ENCODE data around the gene ZNF778.

DNA sequence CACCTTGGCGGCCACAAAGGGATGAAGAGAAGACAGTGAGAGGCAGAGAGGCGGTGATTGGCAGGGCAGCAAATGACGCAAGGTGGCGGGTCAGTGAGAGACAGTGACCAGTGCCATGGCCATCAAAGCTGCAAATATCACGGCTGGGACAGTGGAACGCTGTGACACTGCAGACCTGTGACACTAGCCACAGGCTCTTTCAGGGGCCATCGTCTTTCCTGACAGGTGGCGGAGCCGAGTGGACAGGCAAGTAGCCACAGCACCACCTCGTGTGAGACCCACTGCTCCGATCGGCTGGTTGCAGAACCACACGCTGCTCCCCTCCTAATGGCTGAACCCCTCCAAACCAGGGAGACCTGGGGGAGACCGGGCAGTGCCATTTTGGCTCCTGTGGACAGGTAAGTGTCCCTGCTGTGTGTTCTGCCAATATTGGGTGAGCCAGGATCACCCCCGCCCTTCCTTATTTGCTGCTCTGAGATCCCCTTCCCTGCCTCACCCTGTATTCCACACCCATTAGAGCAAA lies 7.9 kb upstream of the ZNF778 start:
- TF ChIP-seq POLR2AphosphoS5 (IDR thresholded peaks at IDR 0.05; ENCODE audit: borderline replicate concordance, low read depth, low read length) (no peak), EZH2 (IDR thresholded peaks at IDR 0.05) (no peak)
